Stimulated activated CD8-positive, alpha-beta memory T cell treated with anti-CD3 and anti-CD28 coated beads, Interleukin-7, amount 100 ng/mL, for 1 hour (primary cell): ENCODE results near the gene BFSP2.
"Not testable (repeated sequence)": the region's sequence is repeated elsewhere in the genome, so short reads cannot be mapped to it uniquely, and the experiment has no call there.

Experiments used
- DNase-seq, 2 donors: peaks; one replicate each; pipeline ENCODE4 v3.0.0-alpha.2; 2020; ENCODE audit warnings: low read depth in 2 of 2

BFSP2 gene

GRCh38 chr3:133479895-133480669 lies 80.2 kb downstream of the BFSP2 start:
- no peak for DNase-seq

GRCh38 chr3:133482474-133482873 lies 82.6 kb downstream of the BFSP2 start:
- not testable (repeated sequence) for DNase-seq

GRCh38 chr3:133486658-133487057 lies 86.8 kb downstream of the BFSP2 start:
- no peak for DNase-seq

GRCh38 chr3:133487204-133487603 lies 87.3 kb downstream of the BFSP2 start:
- no peak for DNase-seq

GRCh38 chr3:133487920-133488540 lies 88.2 kb downstream of the BFSP2 start:
- peak in 1 of 2 donors; percentile 41 for DNase-seq

GRCh38 chr3:133488785-133489367 lies 89.0 kb downstream of the BFSP2 start:
- no peak for DNase-seq

GRCh38 chr3:133489466-133490085 lies 89.7 kb downstream of the BFSP2 start:
- no peak for DNase-seq

GRCh38 chr3:133490468-133491351 lies 90.9 kb downstream of the BFSP2 start:
- DNase-seq = peak in 1 of 2 donors; percentile 25

- DNase-seq = no peak
These were observed 91.7 kb downstream of the BFSP2 start for GRCh38 chr3:133491481-133492059.

- DNase-seq = no peak
These were observed 92.4 kb downstream of the BFSP2 start for GRCh38 chr3:133492159-133492741.

GRCh38 chr3:133494469-133494868 lies 94.6 kb downstream of the BFSP2 start:
- DNase-seq = no peak

- not testable (repeated sequence) for DNase-seq
These were observed 102.7 kb downstream of the BFSP2 start for GRCh38 chr3:133502542-133502941.

GRCh38 chr3:133503409-133503808 lies 103.6 kb downstream of the BFSP2 start:
- no peak for DNase-seq

- DNase-seq = no peak
These were observed 104.9 kb downstream of the BFSP2 start for GRCh38 chr3:133504736-133505135.

GRCh38 chr3:133505813-133506212 lies 106.0 kb downstream of the BFSP2 start:
- DNase-seq = no peak

GRCh38 chr3:133506215-133506901 lies 106.5 kb downstream of the BFSP2 start:
- no peak for DNase-seq

GRCh38 chr3:133509488-133509887 lies 109.6 kb downstream of the BFSP2 start:
- DNase-seq = no peak

GRCh38 chr3:133512416-133513089 lies 112.7 kb downstream of the BFSP2 start:
- no peak for DNase-seq

GRCh38 chr3:133514418-133514817 lies 114.6 kb downstream of the BFSP2 start:
- DNase-seq = no peak

- DNase-seq = no peak
These were observed 115.3 kb downstream of the BFSP2 start for GRCh38 chr3:133515127-133515526.
